GM18861 (cell line): ENCODE data around the gene DMBT1.

Experiments used
- ATAC-seq: cut with Tn5 transposase; IDR thresholded peaks from one replicate; pipeline ENCODE4 v1.9.1; 2021; ENCODE audit not compliant: unreplicated experiment

DMBT1 gene

GRCh38 chr10:122548407-122549085 lies 12.0 kb upstream of the DMBT1 start:
- no peak for ATAC-seq

GRCh38 chr10:122549636-122550035 lies 10.9 kb upstream of the DMBT1 start:
- no peak for ATAC-seq

- no peak for ATAC-seq
Observed at GRCh38 chr10:122550427-122550826, 10.1 kb upstream of the DMBT1 start.

GRCh38 chr10:122550983-122551382 lies 9.6 kb upstream of the DMBT1 start:
- ATAC-seq: no peak

GRCh38 chr10:122551450-122551849 lies 9.1 kb upstream of the DMBT1 start:
- ATAC-seq: no peak

- no peak for ATAC-seq
Observed at GRCh38 chr10:122553341-122553740, 7.2 kb upstream of the DMBT1 start.

GRCh38 chr10:122554131-122555036 lies 6.2 kb upstream of the DMBT1 start:
- no peak for ATAC-seq

GRCh38 chr10:122555442-122555841 lies 5.1 kb upstream of the DMBT1 start:
- no peak for ATAC-seq

GRCh38 chr10:122557516-122557915 lies 3.0 kb upstream of the DMBT1 start:
- no peak for ATAC-seq

- ATAC-seq: no peak
Observed at GRCh38 chr10:122558452-122558851, 2.1 kb upstream of the DMBT1 start.

GRCh38 chr10:122559228-122559627 lies 1.3 kb upstream of the DMBT1 start:
- no peak for ATAC-seq

- no peak for ATAC-seq
Observed at GRCh38 chr10:122561212-122561611, 658 bp downstream of the DMBT1 start.

- ATAC-seq: no peak
Observed at GRCh38 chr10:122561792-122562191, 1.2 kb downstream of the DMBT1 start.

GRCh38 chr10:122564980-122565379 lies 4.4 kb downstream of the DMBT1 start:
- no peak for ATAC-seq

GRCh38 chr10:122565766-122566206 lies 5.2 kb downstream of the DMBT1 start:
- no peak for ATAC-seq

- no peak for ATAC-seq
Observed at GRCh38 chr10:122566632-122567031, 6.1 kb downstream of the DMBT1 start.

- no peak for ATAC-seq
Observed at GRCh38 chr10:122567056-122567660, 6.6 kb downstream of the DMBT1 start.

GRCh38 chr10:122568551-122568950 lies 8.0 kb downstream of the DMBT1 start:
- no peak for ATAC-seq

- no peak for ATAC-seq
Observed at GRCh38 chr10:122570920-122571319, 10.4 kb downstream of the DMBT1 start.

- ATAC-seq: no peak
Observed at GRCh38 chr10:122571892-122572291, 11.3 kb downstream of the DMBT1 start.

GRCh38 chr10:122575776-122576175 lies 15.2 kb downstream of the DMBT1 start:
- no peak for ATAC-seq

- ATAC-seq: no peak
Observed at GRCh38 chr10:122576291-122576690, 15.7 kb downstream of the DMBT1 start.
